Skeletal muscle satellite cell (primary cell): ENCODE data around the gene C11orf91.
"Not testable (repeated sequence)": the region's sequence is repeated elsewhere in the genome, so short reads cannot be mapped to it uniquely, and the experiment has no call there.

Experiments
- H3K27me3 ChIP-seq: 2 replicates; pipeline ENCODE4 v1.7.0; 2013; ENCODE audit warnings: low read length; ENCODE audit not compliant: control insufficient read depth, insufficient read depth
- H3K36me3 ChIP-seq: 2 replicates; pipeline ENCODE4 v1.7.0; 2013; ENCODE audit warnings: mild to moderate bottlenecking, control low read depth, low read length; ENCODE audit not compliant: insufficient read depth
- H3K4me1 ChIP-seq: 2 replicates; pipeline ENCODE4 v1.7.0; 2013; ENCODE audit warnings: low read length; ENCODE audit not compliant: control insufficient read depth, insufficient read depth
- H3K4me2 ChIP-seq: 2 replicates; pipeline ENCODE4 v1.7.0; 2013; ENCODE audit warnings: mild to moderate bottlenecking, low read length
- H3K4me3 ChIP-seq: 2 replicates; pipeline ENCODE4 v1.7.0; 2013; ENCODE audit warnings: low read length
- H3K9ac ChIP-seq: 2 replicates; pipeline ENCODE4 v1.7.0; 2013; ENCODE audit warnings: mild to moderate bottlenecking, low read depth, low read length, moderate library complexity
- H3K9me3 ChIP-seq: replicated peaks from 2 replicates; pipeline ENCODE4 v1.7.0; 2013; ENCODE audit warnings: mild to moderate bottlenecking, control low read depth, low read length

Gene C11orf91

GRCh38 chr11:33665350-33666106 lies 35.1 kb downstream of the C11orf91 start:
- Histone ChIP-seq H3K9me3 (no peaks in the 10 kb centered on the region), H3K4me1 (peaks cover 8% of the 10 kb centered on the region), H3K4me3 (no peak overlapping the region), H3K36me3 (peaks cover 5% of the 10 kb centered on the region), H3K9ac (no peak overlapping the region), H3K4me2 (no peak overlapping the region), H3K27me3 (no peaks in the 10 kb centered on the region)

GRCh38 chr11:33664827-33665226 lies 35.8 kb downstream of the C11orf91 start:
- no peaks in the 10 kb centered on the region for H3K27me3 ChIP-seq
- H3K9ac ChIP-seq = no peak overlapping the region
- H3K4me3 ChIP-seq = no peak overlapping the region
- no peaks in the 10 kb centered on the region for H3K9me3 ChIP-seq
- H3K4me2 ChIP-seq = no peak overlapping the region
- peaks cover 5% of the 10 kb centered on the region for H3K36me3 ChIP-seq
- H3K4me1 ChIP-seq = peaks cover under 1% of the 10 kb centered on the region

GRCh38 chr11:33664166-33664565 lies 36.5 kb downstream of the C11orf91 start:
- no peak overlapping the region for H3K9ac ChIP-seq
- H3K9me3 ChIP-seq = no peaks in the 10 kb centered on the region
- H3K4me3 ChIP-seq = no peak overlapping the region
- no peaks in the 10 kb centered on the region for H3K27me3 ChIP-seq
- H3K36me3 ChIP-seq = peaks cover 5% of the 10 kb centered on the region
- H3K4me2 ChIP-seq = no peak overlapping the region
- no peaks in the 10 kb centered on the region for H3K4me1 ChIP-seq

- H3K4me2 ChIP-seq = no peak overlapping the region
- H3K9ac ChIP-seq = no peak overlapping the region
- no peaks in the 10 kb centered on the region for H3K4me1 ChIP-seq
- H3K4me3 ChIP-seq = no peak overlapping the region
- H3K36me3 ChIP-seq = peaks cover 1% of the 10 kb centered on the region
- H3K27me3 ChIP-seq = no peaks in the 10 kb centered on the region
- H3K9me3 ChIP-seq = no peaks in the 10 kb centered on the region
Measured at GRCh38 chr11:33663121-33663520, 37.5 kb downstream of the C11orf91 start.

GRCh38 chr11:33661526-33661925 lies 39.1 kb downstream of the C11orf91 start:
- not testable (repeated sequence) for H3K4me1 ChIP-seq, H3K4me2 ChIP-seq, H3K36me3 ChIP-seq, H3K27me3 ChIP-seq, H3K9me3 ChIP-seq, H3K9ac ChIP-seq, H3K4me3 ChIP-seq

GRCh38 chr11:33660962-33661361 lies 39.7 kb downstream of the C11orf91 start:
- no peaks in the 10 kb centered on the region for H3K36me3 ChIP-seq
- no peaks in the 10 kb centered on the region for H3K4me1 ChIP-seq
- H3K9ac ChIP-seq = no peak overlapping the region
- no peak overlapping the region for H3K4me3 ChIP-seq
- no peaks in the 10 kb centered on the region for H3K9me3 ChIP-seq
- H3K27me3 ChIP-seq = no peaks in the 10 kb centered on the region
- no peak overlapping the region for H3K4me2 ChIP-seq

GRCh38 chr11:33659370-33660139 lies 41.1 kb downstream of the C11orf91 start:
- Histone ChIP-seq H3K4me1 (no peaks in the 10 kb centered on the region), H3K4me2 (no peak overlapping the region), H3K9ac (no peak overlapping the region), H3K36me3 (no peaks in the 10 kb centered on the region), H3K27me3 (no peaks in the 10 kb centered on the region), H3K4me3 (no peak overlapping the region), H3K9me3 (no peaks in the 10 kb centered on the region)

GRCh38 chr11:33658195-33658900 lies 42.3 kb downstream of the C11orf91 start:
- no peaks in the 10 kb centered on the region for H3K4me1 ChIP-seq
- H3K9ac ChIP-seq = no peak overlapping the region
- no peaks in the 10 kb centered on the region for H3K27me3 ChIP-seq
- no peaks in the 10 kb centered on the region for H3K36me3 ChIP-seq
- H3K4me2 ChIP-seq = no peak overlapping the region
- H3K4me3 ChIP-seq = no peak overlapping the region
- no peaks in the 10 kb centered on the region for H3K9me3 ChIP-seq

- H3K9me3 ChIP-seq = no peaks in the 10 kb centered on the region
- H3K36me3 ChIP-seq = no peaks in the 10 kb centered on the region
- H3K9ac ChIP-seq = no peak overlapping the region
- no peaks in the 10 kb centered on the region for H3K4me1 ChIP-seq
- no peak overlapping the region for H3K4me2 ChIP-seq
- H3K4me3 ChIP-seq = no peak overlapping the region
- H3K27me3 ChIP-seq = no peaks in the 10 kb centered on the region
Measured at GRCh38 chr11:33657757-33658156, 42.9 kb downstream of the C11orf91 start.

GRCh38 chr11:33656768-33657167 lies 43.9 kb downstream of the C11orf91 start:
- H3K9ac ChIP-seq = no peak overlapping the region
- H3K36me3 ChIP-seq = no peaks in the 10 kb centered on the region
- no peaks in the 10 kb centered on the region for H3K9me3 ChIP-seq
- no peaks in the 10 kb centered on the region for H3K27me3 ChIP-seq
- H3K4me1 ChIP-seq = no peaks in the 10 kb centered on the region
- H3K4me3 ChIP-seq = no peak overlapping the region
- no peak overlapping the region for H3K4me2 ChIP-seq

- Histone ChIP-seq H3K9ac (no peak overlapping the region), H3K36me3 (no peaks in the 10 kb centered on the region), H3K4me3 (no peak overlapping the region), H3K9me3 (no peaks in the 10 kb centered on the region), H3K4me2 (no peak overlapping the region), H3K4me1 (no peaks in the 10 kb centered on the region), H3K27me3 (no peaks in the 10 kb centered on the region)
Measured at GRCh38 chr11:33655842-33656600, 44.6 kb downstream of the C11orf91 start.
